GM12878 (cell line): ENCODE results near the gene NPLOC4. TPM values are rescaled to one million over a fixed set of nuclear protein-coding genes. Genes with fewer than 3 reads are reported as not detected.

Source experiments
- ATAC-seq: fragments of 200-7000 bp; cut with Tn5 transposase; 3 replicates; pipeline ENCODE4 v1.9.1; 2020; ENCODE audit warnings: mild to moderate bottlenecking, moderate library complexity
- BruUV-seq: library from RNA; stranded (reverse); fragments of 400-500 nt; replicated peaks from 2 replicates; lab custom pipeline; 2021; lab: Mats Ljungman, UMichigan
- CTCF ChIA-PET: fragments of 300-600 bp; sonication (Branson Sonifier 250); formaldehyde crosslinking; extraction: SDS; loops from one replicate; lab custom pipeline; 2021; ENCODE audit warnings: inconsistent platforms; lab: Yijun Ruan, JAX
- POLR2A ChIA-PET: fragments of 350-600 bp; formaldehyde crosslinking; extraction: SDS; loops from one replicate; lab custom pipeline; 2021; ENCODE audit warnings: inconsistent platforms; lab: Charles Lee
- RAD21 ChIA-PET: fragments of 300-600 bp; sonication (Branson Sonifier 250); formaldehyde crosslinking; loops from one replicate; lab custom pipeline; 2023; ENCODE audit warnings: antibody characterized with exemption; ENCODE audit not compliant: unreplicated experiment; lab: Charles Lee
- SMC1A ChIA-PET: fragments of 300-600 bp; sonication (Branson Sonifier 250); formaldehyde crosslinking; loops from one replicate; lab custom pipeline; 2023; ENCODE audit not compliant: unreplicated experiment, uncharacterized antibody; lab: Charles Lee
- DNase-seq: peaks from one replicate; pipeline ENCODE4 v3.0.0-alpha.2; 2011; ENCODE audit warnings: low read depth, low spot score
- FAIRE-seq: peaks from 3 replicates; lab custom pipeline; 2011; peaks lifted over from hg19 to GRCh38; lab: Jason Lieb, UNC
- H2AFZ ChIP-seq: 2 replicates; pipeline ENCODE4 v1.6.0; 2011; ENCODE audit warnings: low read depth, low read length, control low read depth; ENCODE audit not compliant: control insufficient read depth
- H3K27ac ChIP-seq: 2 replicates; pipeline ENCODE4 v1.5.1; 2011; ENCODE audit warnings: control low read depth; ENCODE audit not compliant: control insufficient read depth, insufficient read depth
- H3K27me3 ChIP-seq, 2 experiments: replicated peaks in 1 of 2; 2 replicates each; pipeline versions ENCODE4 v1.6.0 to v1.6.1; 2011; ENCODE audit warnings: low read length in 1 of 2; ENCODE audit not compliant: control insufficient read depth in 2 of 2, insufficient read depth in 2 of 2
- H3K36me3 ChIP-seq, 2 experiments: 2 replicates each; pipeline ENCODE4 v1.5.1; 2011; ENCODE audit warnings: low read length in 1 of 2; ENCODE audit not compliant: control insufficient read depth in 2 of 2, insufficient read depth in 2 of 2
- H3K4me1 ChIP-seq: 2 replicates; pipeline ENCODE4 v1.6.1; 2011; ENCODE audit warnings: mild to moderate bottlenecking, low read length, moderate library complexity, mixed read lengths; ENCODE audit not compliant: control insufficient read depth, insufficient read depth
- H3K4me2 ChIP-seq: 2 replicates; pipeline ENCODE4 v1.6.0; 2011; ENCODE audit warnings: control low read depth; ENCODE audit not compliant: control insufficient read depth, insufficient read depth
- H3K4me3 ChIP-seq: fragments of 200-600 bp; sonication (generic); 2 replicates; pipeline ENCODE4 v1.5.1; 2016
- H3K79me2 ChIP-seq: 2 replicates; pipeline ENCODE4 v1.6.0; 2011; ENCODE audit warnings: low read length; ENCODE audit not compliant: control insufficient read depth, insufficient read depth
- H3K9ac ChIP-seq: 2 replicates; pipeline ENCODE4 v1.8.0; 2011; ENCODE audit warnings: low read length, control low read depth, mixed read lengths; ENCODE audit not compliant: control insufficient read depth, insufficient read depth
- H3K9me3 ChIP-seq: replicated peaks from 3 replicates; pipeline ENCODE4 v1.5.1; 2011; ENCODE audit warnings: mild to moderate bottlenecking, low read length; ENCODE audit not compliant: control insufficient read depth, insufficient read depth
- H4K20me1 ChIP-seq: 2 replicates; pipeline ENCODE4 v1.6.0; 2011; ENCODE audit not compliant: control insufficient read depth, insufficient read depth
- BCL11A ChIP-seq: IDR thresholded peaks from 2 replicates; pipeline ENCODE4 v1.6.1; 2011; ENCODE audit warnings: low read depth, low read length
- CBX3 ChIP-seq: fragments of 200-600 bp; sonication (generic); IDR thresholded peaks from 2 replicates; pipeline ENCODE4 v1.6.1; 2016; ENCODE audit warnings: low read depth, borderline replicate concordance
- CHD1 ChIP-seq: IDR thresholded peaks from 2 replicates; pipeline ENCODE4 v1.6.1; 2012; ENCODE audit warnings: low read depth, low read length, improper control_type of control experiment
- CTCF ChIP-seq, 3 experiments: IDR thresholded peaks in 2 of 3; conservative IDR thresholded peaks in 1 of 3; 2 replicates each; pipeline ENCODE4 v1.5.1; 2011; ENCODE audit warnings: low read depth in 3 of 3, low read length in 3 of 3, mild to moderate bottlenecking in 3 of 3, control low read depth in 2 of 3, moderate library complexity in 2 of 3, inconsistent platforms in 1 of 3, mixed read lengths in 1 of 3; ENCODE audit not compliant: control insufficient read depth in 2 of 3, insufficient read depth in 1 of 3; ENCODE audit errors: extremely low read depth in 1 of 3
- HCFC1 ChIP-seq: fragments of 150-350 bp; IDR thresholded peaks from 2 replicates; pipeline ENCODE4 v1.6.1; 2014; ENCODE audit warnings: low read length
- MEF2B ChIP-seq: fragments of 450-650 bp; IDR thresholded peaks from 2 replicates; pipeline ENCODE4 v1.6.1; 2018; ENCODE audit warnings: mild to moderate bottlenecking, moderate library complexity; ENCODE audit not compliant: partially characterized antibody, poor library complexity, severe bottlenecking
- NR2F1 ChIP-seq: fragments of 450-650 bp; conservative IDR thresholded peaks from 2 replicates; pipeline ENCODE4 v1.6.1; 2017; ENCODE audit warnings: mild to moderate bottlenecking
- TAF1 ChIP-seq: IDR thresholded peaks from 2 replicates; pipeline ENCODE4 v1.6.1; 2011; ENCODE audit warnings: mild to moderate bottlenecking, low read depth, low read length, borderline replicate concordance
- WGBS: methylation state at CpG from one replicate; pipeline ENCODE4 v1.1.6; 2016; ENCODE audit warnings: low lambda C conversion rate; ENCODE audit not compliant: insufficient replicate concordance, insufficient coverage; ENCODE audit errors: missing lambda C conversion rate; 5-methylcytosine and 5-hydroxymethylcytosine counted together
- in situ Hi-C: fragments of 300-500 bp; cut with MboI; formaldehyde crosslinking; loops from 9 replicates; pipeline ENCODE4 v1.14.3; 2018; ENCODE audit warnings: mixed read lengths
- intact Hi-C: fragments of 100-400 bp; cut with micrococcal nuclease; formaldehyde crosslinking; loops from one replicate; pipeline ENCODE4 v1.14.2; 2022; ENCODE audit not compliant: unreplicated experiment
- polyA plus RNA-seq, 11 experiments: library from polyadenylated mRNA; depleted of rRNA in 4 of 11; unstranded in 6 of 11; stranded (reverse) in 5 of 11; fragments of >200 nt; fragmentation: Nextera tagmentation in 4 of 11; fragmentation: Illumina TruSeq in 1 of 11; extraction: Ambion mirVana in 4 of 11; extraction: Trizol in 1 of 11; gene quantifications; 1 replicate in 1 of 11; 2 replicates in 10 of 11; pipeline versions ENCODE4 v1.2.1 to v1.2.3, GENCODE V29; 2011 to 2016; ENCODE audit warnings: inconsistent platforms in 2 of 11, missing spikeins in 2 of 11, low read depth in 1 of 11
- total RNA-seq, 4 experiments: library from RNA; depleted of rRNA in 3 of 4; stranded (reverse); fragments of >200 nt in 3 of 4; fragmentation: Illumina TruSeq in 1 of 4; extraction: Trizol in 1 of 4; gene quantifications; 2 replicates each; pipeline versions ENCODE4 v1.2.1 to v1.2.3, GENCODE V29; 2013 to 2021

NPLOC4 gene
- total and polyA plus RNA-seq, 10 of the 15 experiments (the other 5 are each of a cell fraction or from before 2014, with no cell fraction given), result 1.5 to 83.7 (median 45.8) TPM

GRCh38 chr17:81646869-81647600 lies 10.1 kb upstream of the NPLOC4 start:
- Histone ChIP-seq H3K36me3 (no peaks in the 10 kb centered on the region), H3K9ac (no peak overlapping the region), H3K4me3 (no peak overlapping the region), H3K27me3 (no peaks in the 10 kb centered on the region; a peak in 2 of 4 replicates), H4K20me1 (no peaks in the 10 kb centered on the region), H3K79me2 (no peaks in the 10 kb centered on the region), H3K27ac (no peak overlapping the region), H3K9me3 (peaks cover 6% of the 10 kb centered on the region; the same call in 2 of the 3 replicates), H2AFZ (no peak overlapping the region), H3K4me1 (no peaks in the 10 kb centered on the region), H3K4me2 (no peak overlapping the region)
- SMC1A ChIA-PET, result no interaction called here
- POLR2A ChIA-PET, result interaction anchor here (0.5 kb wide), 1 partner anchor 246 kb away, joined by 3 read pairs; no protein-coding TSS in a partner anchor
- DNase-seq (no peak), ATAC-seq (no peak; the same call in 1 of the 3 replicates), FAIRE-seq (no peak)
- in situ Hi-C loops, result no loop called here
- CTCF ChIA-PET, result no interaction called here
- RAD21 ChIA-PET, result no interaction called here
- TF ChIP-seq CBX3, result no peak
- no peak for TF ChIP-seq CTCF (IDR thresholded peaks at IDR 0.05 in 2 of 3, conservative IDR thresholded peaks at IDR 0.05 in 1 of 3; ENCODE audit: control insufficient read depth in 2 of 3, extremely low read depth in 1 of 3, insufficient read depth in 1 of 3, low read depth in 3 of 3, low read length in 3 of 3)
- TF ChIP-seq HCFC1, result no peak
- no peak for TF ChIP-seq CHD1
- TF ChIP-seq BCL11A, result no peak
- TF ChIP-seq NR2F1, result no peak
- no peak for TF ChIP-seq TAF1
- no peak for TF ChIP-seq MEF2B
- WGBS, result 41% methylated on average over 12 of the region's 12 CpGs
- no TSS peak for BruUV-seq
- intact Hi-C loops, result no loop called here
